ENCODE measurements around the gene SLC22A7.

SLC22A7 gene, protein sequence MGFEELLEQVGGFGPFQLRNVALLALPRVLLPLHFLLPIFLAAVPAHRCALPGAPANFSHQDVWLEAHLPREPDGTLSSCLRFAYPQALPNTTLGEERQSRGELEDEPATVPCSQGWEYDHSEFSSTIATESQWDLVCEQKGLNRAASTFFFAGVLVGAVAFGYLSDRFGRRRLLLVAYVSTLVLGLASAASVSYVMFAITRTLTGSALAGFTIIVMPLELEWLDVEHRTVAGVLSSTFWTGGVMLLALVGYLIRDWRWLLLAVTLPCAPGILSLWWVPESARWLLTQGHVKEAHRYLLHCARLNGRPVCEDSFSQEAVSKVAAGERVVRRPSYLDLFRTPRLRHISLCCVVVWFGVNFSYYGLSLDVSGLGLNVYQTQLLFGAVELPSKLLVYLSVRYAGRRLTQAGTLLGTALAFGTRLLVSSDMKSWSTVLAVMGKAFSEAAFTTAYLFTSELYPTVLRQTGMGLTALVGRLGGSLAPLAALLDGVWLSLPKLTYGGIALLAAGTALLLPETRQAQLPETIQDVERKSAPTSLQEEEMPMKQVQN

DNA sequence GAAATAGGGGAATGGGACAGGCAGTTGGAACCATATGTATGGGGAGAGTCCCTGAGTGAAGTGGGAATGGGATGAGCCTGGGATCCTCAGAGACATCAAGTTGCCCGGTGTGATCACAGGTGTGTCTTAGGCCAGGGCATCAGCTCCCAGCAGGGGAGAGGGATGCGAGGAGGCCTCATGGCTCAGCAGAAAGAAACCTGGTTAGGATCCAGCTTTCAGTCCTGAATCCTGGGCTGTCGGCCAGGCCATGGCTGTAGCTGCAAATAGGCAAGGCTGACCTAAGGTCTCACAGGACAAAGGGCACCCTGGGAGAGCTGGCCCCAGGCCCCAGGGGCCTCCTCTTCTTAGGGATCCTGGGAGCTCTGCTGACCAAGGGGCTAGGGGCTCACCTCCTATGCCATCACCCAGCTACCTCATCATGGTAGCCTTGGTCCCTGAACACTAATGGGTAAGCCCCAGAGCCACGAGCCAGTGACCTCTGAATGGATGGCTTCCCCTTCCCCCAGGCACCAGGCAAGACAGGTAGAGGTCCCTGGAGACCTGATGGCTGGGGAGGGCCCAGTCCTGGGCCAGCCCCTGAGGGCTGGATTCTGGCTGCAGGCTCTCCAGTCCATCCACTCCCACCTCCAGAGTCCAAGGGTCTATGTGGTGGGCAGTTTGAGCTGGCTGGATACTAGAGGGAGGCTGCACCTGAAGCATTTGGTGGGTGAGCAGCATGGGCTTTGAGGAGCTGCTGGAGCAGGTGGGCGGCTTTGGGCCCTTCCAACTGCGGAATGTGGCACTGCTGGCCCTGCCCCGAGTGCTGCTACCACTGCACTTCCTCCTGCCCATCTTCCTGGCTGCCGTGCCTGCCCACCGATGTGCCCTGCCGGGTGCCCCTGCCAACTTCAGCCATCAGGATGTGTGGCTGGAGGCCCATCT, at the start of gene SLC22A7:
Gene SLC22A7 (plus strand): TSS at position 617 of the 921 bp plus-strand sequence. CDS start 99 bp downstream, at position 716.
- DNase-seq: no peak

DNA sequence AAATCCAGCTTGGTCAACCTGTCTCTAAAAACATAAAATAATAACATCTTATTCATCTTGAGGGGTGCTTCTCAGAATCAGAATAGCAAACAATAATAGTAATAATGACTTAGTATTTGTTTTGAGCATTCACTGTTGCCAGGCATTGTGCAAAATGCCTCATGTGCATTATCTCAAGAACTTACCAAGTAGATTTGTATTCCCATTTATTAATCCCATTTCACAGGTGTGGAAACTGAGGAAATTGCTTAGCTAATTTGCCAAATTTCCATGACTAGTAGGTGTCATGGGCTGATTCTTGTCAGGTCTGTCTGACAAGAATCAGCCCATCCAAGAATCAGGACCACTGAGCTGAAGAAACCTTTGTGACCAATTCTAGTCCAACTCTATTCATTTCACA, 49.3 kb upstream of the SLC22A7 start:
- no peak for DNase-seq

DNA sequence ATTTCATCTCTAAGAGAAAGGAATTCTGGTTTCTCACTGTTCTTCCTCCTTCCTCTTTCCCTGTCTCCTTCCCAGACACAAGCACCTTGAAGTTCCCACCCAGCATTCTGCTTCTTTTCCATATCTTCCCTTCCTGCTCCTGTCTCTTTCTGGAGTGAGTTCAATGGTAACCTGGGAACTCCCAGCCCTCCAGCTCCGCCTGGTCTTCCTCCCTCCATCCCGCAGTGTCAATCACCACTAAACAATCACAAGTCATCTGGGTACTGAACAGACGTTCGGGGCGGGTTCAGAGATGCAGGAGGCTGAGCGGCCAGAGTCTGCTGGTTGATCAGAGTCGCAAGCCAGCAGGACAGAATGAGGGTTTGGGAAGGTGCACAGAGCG, 47.1 kb upstream of the SLC22A7 start:
- peak; percentile 16 for DNase-seq

DNA sequence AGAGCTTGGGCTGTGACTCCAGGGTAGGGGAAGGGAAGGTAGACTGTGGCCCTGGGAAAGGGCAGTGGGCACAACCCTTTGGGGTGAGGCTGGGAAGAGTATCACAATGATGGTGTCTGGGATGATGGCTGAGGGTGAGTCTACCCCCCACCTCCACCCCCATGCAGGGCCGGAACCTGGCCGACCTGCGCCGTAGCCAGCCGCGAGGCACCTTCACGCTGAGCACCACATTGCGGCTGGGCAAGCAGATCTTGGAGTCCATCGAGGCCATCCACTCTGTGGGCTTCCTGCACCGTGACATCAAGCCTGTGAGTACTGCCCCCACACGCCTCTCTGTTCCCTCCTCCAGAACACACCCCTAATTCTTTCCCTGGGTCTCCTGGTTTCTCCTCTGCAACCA, 44.7 kb upstream of the SLC22A7 start:
- no peak for DNase-seq

DNA sequence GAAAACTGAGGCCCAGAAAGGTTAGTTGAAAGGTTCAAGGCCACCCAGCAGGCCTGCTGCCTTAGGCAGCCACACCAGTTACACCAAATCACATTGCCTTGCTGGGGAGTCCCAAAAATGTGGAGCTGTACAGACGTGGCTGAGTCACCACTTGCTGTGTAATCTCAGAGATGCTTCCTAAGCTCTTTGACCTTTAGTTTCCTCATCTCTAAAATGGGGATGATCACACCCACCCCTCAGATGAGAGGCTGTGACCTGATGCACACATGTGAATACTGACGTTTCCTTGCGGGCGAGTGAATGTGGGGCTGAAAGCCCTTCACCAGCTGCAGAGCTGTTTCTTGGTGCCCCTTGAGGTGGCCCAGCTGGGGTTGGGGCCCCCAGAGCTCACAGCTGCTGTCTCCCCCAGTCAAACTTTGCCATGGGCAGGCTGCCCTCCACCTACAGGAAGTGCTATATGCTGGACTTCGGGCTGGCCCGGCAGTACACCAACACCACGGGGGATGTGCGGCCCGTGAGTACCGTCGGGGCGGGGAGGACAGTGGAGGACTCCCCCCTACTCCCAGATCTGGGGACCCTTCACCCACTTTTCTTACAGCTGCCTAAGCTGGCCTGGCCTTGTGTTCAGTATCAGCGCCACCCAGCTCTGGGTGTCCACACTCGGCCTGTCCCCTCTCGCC, 43.8 kb upstream of the SLC22A7 start:
- DNase-seq: no peak

DNA sequence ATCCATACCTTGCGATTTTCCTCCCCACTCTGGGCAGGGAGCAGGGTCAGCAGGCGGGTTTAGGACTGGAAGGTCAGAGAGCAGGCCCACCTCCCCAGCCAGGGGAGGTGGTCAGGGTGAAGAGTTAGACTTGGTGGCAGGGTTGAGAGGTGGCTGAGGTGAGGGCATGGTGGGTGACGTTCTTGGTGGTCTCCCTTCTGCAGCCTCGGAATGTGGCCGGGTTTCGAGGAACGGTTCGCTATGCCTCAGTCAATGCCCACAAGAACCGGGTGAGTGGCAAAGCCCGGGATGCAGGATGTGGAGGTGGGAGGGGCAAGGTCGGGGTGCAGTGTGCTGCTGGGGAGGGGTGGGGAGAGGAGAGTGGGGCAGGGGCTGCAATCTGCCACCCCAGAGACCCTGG, 43.2 kb upstream of the SLC22A7 start:
- DNase-seq: no peak

DNA sequence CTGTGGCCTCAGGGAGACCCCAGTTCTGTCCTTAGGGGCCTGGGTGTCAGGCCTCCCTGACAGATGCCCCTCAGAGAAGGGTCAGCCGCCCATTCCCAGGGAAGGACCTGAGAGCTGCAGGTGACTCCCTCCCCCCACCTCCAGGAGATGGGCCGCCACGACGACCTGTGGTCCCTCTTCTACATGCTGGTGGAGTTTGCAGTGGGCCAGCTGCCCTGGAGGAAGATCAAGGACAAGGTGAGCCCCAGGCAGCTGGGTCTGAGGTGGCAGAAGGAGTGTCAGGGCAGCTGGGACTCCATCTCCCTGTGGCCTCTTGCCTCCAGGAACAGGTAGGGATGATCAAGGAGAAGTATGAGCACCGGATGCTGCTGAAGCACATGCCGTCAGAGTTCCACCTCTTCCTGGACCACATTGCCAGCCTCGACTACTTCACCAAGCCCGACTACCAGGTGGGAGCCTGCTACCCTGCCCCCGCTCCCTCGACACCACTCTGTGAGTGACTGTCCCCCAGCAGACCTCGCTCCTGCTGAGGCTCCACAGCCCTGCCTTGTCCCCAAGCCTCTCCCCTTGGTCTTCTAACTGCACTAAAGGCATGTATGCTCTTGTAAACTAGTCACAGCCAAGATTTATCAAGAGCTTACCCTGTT, 42.5 kb upstream of the SLC22A7 start:
- DNase-seq: no peak

DNA sequence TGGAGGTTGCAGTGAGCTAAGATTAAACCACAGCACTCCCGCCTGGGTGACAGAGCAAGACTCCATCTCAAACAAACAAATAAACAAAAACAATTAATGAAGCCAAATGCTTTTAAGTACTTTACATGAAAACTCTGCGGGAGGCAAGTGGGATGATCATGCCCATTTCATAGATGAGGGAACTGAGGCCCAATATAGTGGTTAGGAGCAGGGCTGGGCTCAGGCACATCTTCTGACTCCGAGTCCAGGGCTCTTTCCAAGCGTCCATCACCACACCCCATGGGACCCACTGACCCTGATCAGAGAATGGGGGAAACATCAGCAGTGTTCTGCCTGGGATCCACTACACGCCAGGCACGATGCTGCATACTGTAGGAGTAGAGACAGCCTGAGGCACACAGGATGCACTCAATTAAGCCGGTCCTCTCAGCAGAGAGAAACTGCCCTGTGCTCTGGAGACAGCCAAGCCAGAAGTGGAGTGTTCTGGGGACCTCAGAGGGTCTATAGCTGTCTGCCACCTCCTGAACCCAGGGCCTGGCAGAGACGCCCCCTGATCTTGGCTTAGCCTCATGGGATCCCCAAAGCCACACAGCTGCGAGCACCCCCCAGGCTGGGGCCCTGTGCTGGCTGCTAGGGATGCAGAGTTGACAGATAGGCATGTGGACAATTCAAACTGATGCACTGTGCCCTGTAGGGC, 41.2 kb upstream of the SLC22A7 start:
- no peak for DNase-seq

DNA sequence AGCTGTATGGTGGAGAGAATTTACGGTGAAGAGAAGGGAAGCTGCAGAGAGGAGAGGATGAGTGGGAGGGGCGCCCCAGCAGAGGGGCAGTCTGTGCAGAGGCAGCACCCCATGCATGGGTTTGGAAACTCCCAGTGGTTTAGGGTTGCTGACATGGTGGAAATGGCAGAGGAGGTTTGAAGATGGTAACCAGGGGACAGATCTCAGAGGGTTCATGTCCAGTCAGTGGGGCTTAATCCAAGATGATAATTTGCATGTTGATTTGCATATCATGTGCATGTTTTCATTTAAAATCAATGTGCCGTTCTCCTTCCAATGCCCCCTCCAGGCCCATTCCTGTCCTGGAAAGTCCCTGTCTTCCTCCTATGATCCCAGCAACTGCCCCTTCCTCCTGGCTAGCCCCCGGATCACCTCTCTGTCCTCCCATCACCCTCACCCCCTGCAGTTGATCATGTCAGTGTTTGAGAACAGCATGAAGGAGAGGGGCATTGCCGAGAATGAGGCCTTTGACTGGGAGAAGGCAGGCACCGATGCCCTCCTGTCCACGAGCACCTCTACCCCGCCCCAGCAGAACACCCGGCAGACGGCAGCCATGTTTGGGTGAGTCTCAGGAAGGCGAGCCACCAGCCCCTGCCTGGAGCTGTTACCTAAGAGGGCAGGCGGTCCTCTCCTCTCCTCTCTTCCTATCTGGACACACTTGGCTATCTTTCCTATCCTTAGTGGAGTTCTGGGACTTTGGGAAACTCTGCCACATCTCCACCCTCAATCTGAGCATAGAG, 40.5 kb upstream of the SLC22A7 start:
- DNase-seq: no peak

DNA sequence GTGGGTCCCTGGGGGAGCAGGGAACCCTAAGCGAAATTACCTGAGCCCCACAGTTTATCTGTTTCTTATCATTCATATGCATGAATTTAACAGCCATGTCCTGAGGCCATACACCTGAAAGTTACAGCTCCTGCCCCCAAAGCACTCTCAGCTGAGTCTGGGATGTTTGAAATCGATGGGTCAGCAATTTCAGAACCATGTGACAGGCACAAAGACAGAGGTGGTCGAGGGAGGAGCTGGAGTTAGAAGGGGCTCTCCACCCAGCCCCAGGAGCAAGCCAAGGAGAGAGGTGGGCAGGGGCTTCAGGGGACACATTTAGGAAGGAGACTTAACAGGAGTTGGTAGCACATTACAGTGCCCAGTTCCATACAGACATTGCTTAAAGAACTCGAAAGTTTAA, 39.9 kb upstream of the SLC22A7 start:
- no peak for DNase-seq

DNA sequence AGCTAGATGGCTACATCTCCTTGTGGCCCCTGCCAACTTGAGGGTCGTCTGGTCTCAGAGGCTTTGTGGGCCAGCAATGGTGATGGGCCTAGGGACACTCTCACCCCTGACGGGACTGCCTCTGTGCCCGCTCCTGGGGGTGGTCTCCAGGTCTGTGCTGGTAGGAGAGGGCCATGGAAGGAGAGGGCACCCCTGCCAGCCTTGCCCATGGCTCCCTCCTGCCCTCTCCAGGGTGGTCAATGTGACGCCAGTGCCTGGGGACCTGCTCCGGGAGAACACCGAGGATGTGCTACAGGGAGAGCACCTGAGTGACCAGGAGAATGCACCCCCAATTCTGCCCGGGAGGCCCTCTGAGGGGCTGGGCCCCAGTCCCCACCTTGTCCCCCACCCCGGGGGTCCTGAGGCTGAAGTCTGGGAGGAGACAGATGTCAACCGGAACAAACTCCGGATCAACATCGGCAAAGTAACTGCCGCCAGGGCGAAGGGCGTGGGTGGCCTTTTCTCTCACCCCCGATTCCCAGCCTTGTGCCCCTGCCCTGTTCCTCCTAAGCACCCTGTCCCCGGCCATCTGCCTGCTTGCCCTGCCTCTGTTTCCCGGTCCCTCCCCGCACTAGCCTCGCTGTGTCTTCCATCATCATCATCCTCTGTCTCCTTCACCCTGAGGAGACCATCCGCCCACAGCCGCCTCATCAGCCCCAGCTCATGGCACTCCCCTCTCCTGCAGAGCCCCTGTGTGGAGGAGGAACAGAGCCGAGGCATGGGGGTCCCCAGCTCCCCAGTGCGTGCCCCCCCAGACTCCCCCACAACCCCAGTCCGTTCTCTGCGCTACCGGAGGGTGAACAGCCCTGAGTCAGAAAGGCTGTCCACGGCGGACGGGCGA, 39.0 kb upstream of the SLC22A7 start:
- DNase-seq: no peak

DNA sequence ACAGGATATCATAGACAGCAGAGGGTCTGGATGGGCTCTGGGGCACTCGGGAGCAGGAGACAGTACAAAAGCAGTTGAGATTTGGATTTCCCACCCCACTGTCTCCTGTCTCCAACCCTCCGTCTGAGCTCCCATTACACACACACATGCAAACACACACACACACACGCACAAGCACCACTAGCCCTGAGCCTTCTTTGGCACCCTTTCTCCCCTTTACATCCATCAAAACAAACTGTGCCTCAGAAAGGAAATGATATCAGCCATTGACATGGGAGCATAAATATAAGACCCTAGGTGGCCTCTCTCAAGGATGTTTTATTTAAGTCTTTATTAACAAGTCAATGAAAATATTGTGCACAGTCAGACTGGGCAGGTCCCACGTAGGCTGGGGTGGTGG, 37.3 kb upstream of the SLC22A7 start:
- DNase-seq: no peak

DNA sequence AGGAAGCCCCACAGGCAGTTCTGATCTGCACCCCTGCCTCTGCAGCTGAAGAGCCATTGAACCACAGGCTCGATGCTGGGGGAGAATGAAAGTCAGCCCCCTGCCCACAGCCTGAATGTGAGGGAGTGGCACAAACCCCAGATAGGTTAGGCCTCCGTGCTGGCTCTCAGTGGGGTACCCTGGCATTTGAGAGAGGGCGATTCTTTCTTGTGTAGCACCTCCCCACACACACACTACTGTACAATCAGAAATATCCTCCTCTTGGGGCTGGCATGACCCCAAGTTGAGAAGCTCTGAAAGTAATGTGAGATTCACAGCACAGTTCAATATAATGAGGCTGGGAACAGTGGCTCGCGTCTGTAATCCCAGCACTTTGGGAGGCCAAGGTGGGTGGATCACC, 36.9 kb upstream of the SLC22A7 start:
- DNase-seq: no peak

DNA sequence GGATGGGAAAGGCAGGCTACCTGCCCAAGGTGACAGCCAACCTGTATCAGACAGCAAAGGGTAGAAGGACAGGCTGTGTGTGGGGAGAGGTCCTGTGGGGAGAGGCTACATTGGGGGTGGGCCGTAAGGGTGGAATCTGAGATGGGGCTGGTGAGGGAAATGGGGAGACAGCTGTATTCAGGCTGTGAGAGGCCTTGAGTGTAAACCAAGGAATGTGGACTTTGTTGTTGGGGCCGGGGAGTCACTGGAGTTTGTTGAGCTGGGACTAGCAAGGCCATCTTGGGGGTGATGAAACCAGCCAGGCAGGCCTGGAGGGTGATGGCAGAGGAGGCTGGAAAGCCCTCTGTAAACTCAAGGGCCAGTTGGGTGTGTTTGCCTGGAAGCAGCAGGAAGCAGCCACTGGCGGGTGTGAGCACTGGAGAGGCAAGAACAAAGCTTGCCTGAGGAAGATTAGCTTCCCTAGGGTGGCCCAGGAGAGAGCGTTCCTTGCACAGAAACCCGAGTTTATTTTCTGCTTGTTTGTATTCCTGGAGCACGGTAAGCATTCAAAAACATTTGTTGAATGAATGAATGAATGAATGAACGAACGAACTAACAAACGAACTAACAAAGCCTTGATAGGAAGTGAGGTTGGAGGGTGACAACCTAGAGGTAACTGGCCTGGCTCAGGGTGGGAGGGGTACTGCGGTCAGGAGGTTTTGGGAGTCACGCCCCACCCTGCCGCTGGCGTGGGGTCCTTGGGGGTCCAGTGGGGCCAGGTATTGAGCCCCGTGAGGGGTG, 35.9 kb upstream of the SLC22A7 start:
- no peak for DNase-seq

DNA sequence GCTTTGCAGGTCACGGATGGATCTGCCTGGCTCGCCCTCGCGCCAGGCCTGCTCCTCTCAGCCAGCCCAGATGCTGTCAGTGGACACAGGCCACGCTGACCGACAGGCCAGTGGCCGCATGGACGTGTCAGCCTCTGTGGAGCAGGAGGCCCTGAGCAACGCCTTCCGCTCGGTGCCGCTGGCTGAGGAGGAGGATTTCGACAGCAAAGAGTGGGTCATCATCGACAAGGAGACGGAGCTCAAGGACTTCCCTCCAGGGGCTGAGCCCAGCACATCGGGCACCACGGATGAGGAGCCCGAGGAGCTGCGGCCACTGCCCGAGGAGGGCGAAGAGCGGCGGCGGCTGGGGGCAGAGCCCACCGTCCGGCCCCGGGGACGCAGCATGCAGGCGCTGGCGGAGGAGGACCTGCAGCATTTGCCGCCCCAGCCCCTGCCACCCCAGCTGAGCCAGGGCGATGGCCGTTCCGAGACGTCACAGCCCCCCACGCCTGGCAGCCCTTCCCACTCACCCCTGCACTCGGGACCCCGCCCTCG, 35.2 kb upstream of the SLC22A7 start:
- no peak for DNase-seq

DNA sequence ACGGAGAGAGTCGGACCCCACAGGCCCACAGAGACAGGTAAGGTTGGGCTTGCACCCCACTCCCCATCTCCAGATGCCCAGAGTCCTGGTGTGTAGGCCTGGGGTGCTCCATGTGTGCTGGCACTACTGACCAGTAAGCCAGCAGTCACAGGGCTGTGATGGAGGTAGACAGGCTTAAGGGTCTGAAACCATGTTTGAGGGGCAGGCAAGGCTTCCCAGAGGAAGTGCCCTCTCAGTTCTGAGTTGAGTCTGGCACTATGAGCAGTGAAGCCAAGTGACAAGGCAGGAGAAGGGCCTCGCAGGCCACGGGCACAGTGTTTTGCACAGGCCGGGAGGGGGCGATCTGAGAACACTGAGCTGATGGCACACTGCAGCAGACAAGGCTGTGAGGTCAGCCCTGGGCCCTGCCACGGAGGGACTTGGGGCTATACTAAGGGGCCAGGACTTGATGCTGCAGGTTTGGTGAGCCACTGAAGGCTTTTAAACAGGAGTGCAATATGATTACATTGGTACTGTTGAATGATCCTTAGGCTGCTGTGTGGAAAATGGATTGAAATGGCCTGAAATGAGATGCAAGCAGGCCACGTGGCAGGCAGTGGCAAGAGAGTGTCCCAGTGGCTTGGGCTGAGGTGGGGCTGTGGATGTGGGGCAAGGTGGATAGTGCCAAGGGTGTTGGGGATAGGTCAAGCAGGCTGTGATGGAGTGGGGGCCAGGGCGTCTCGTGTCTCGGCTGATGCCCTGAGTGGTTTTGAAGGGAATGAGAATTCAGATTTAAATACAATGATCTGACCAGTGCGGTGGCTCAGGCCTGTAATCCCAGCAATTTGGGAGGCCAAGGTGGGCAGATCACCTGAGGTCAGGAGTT, 34.5 kb upstream of the SLC22A7 start:
- peak; percentile 9 for DNase-seq

DNA sequence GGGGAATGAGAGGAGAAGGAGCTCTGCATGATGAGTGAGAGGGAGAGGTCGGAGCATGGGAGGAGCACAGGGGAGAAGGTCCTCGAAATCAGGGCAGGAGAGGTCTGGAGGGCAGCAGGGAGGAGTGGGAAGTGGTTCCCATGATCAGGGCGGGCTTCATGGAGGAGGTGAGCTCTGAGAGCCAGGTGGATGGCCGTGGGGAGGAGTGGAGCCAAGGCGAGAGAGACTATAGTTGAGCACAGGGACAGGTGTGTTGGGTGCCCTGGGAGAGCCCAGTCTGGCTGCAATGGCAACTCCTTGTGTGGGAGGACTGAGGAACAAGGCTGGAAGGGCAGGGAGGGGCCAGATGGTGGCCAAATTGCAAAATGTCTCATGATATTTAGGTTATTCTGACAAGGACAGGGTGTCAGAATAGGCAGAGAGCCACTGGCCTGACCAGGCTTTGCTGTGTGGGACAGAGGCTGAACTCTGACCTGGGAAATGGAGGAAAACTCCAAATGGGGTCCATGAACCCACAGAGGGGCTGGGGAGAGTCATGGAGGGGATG, 33.4 kb upstream of the SLC22A7 start:
- DNase-seq: no peak

DNA sequence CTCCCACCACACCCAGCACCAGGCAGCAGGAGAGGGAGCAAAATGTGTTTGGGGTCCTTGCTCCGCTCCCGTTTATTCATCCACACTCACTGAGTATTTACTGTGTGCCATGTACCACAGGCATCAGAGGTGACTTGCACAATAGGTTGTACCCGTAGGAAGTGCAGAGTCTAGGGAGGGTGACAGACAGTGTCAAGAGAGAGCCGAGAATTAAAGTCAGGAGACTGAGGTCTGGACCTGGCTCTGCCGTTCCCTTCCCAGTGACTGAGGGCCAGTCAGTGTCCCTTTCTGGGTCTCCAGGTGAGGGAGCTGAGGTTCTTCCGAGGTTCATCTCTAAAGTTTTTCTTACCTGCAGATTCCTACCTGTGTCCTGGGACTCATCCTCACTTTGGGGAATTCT, 32.5 kb upstream of the SLC22A7 start:
- no peak for DNase-seq

Measured in NCI-H446 treated with DMSO at 0.1 percent for 48 hours (cell line).